Upper lobe of right lung (tissue), 1 donor: Measurements from ENCODE around the gene UNC5B. TPM values are rescaled to one million over a fixed set of nuclear protein-coding genes. Genes with fewer than 3 reads are reported as not detected.

ENCODE experiments used
- ATAC-seq: fragments of 200-7000 bp; cut with Tn5 transposase; one replicate; pipeline ENCODE4 v1.9.1; 2020; ENCODE audit warnings: mild to moderate bottlenecking, moderate library complexity
- DNase-seq: peaks from one replicate; pipeline ENCODE4 v3.0.0-alpha.2; 2020
- H3K27ac ChIP-seq: fragments of 200-600 bp; one replicate; pipeline ENCODE4 v1.8.0; 2022
- H3K27me3 ChIP-seq: fragments of 200-600 bp; one replicate; pipeline ENCODE4 v1.8.0; 2022; ENCODE audit warnings: mild to moderate bottlenecking
- H3K36me3 ChIP-seq: fragments of 200-600 bp; one replicate; pipeline ENCODE4 v1.8.0; 2022
- H3K4me1 ChIP-seq: fragments of 200-600 bp; one replicate; pipeline ENCODE4 v1.8.0; 2022
- H3K4me3 ChIP-seq: fragments of 200-600 bp; one replicate; pipeline ENCODE4 v1.8.0; 2022; ENCODE audit warnings: mild to moderate bottlenecking
- H3K9me3 ChIP-seq: fragments of 200-600 bp; one replicate; pipeline ENCODE4 v1.8.0; 2022
- CTCF ChIP-seq: fragments of 200-600 bp; IDR thresholded peaks from one replicate; pipeline ENCODE4 v1.8.0; 2022; ENCODE audit warnings: antibody characterized with exemption
- intact Hi-C: fragments of 100-400 bp; cut with DNase I; formaldehyde crosslinking; loops from one replicate; pipeline ENCODE4 v1.11.0; 2022
- total RNA-seq: library from RNA; stranded (reverse); fragmentation: NEBNext Ultra II Directional; extraction: Animal tissue kit (Norgen Biotek cat#: 25700); gene quantifications from one replicate; pipeline ENCODE4 v1.2.1, GENCODE V29; 2021
- donor health status: DM: no; HTN: yes; CAD: no; lungs with severe emphysema.

The UNC5B gene
- total RNA-seq, 1 donor from 2014 or later: 16.0 TPM

GRCh38 chr10:71249996-71250395 is 37.6 kb downstream of the UNC5B start:
- intact Hi-C loops: no loop called here
- H3K36me3 ChIP-seq: no peaks in the 10 kb centered on the region
- TF ChIP-seq CTCF: no peak
- H3K27me3 ChIP-seq: no peaks in the 10 kb centered on the region
- H3K27ac ChIP-seq: no peak overlapping the region
- DNase-seq: no peak
- no peak overlapping the region for H3K4me3 ChIP-seq
- H3K4me1 ChIP-seq: peaks cover 24% of the 10 kb centered on the region
- ATAC-seq: no peak
- no peaks in the 10 kb centered on the region for H3K9me3 ChIP-seq

GRCh38 chr10:71250405-71250804 is 38.0 kb downstream of the UNC5B start:
- Histone ChIP-seq H3K27ac (no peak overlapping the region), H3K4me3 (no peak overlapping the region), H3K27me3 (no peaks in the 10 kb centered on the region), H3K9me3 (no peaks in the 10 kb centered on the region), H3K36me3 (no peaks in the 10 kb centered on the region), H3K4me1 (peaks cover 24% of the 10 kb centered on the region)
- intact Hi-C loops: no loop called here
- no peak for ATAC-seq
- no peak for TF ChIP-seq CTCF
- no peak for DNase-seq

- peaks cover 25% of the 10 kb centered on the region for H3K4me1 ChIP-seq
- H3K4me3 ChIP-seq: no peak overlapping the region
- intact Hi-C loops: no loop called here
- H3K36me3 ChIP-seq: no peaks in the 10 kb centered on the region
- no peak overlapping the region for H3K27ac ChIP-seq
- no peak for DNase-seq
- H3K9me3 ChIP-seq: no peaks in the 10 kb centered on the region
- TF ChIP-seq CTCF: no peak
- no peaks in the 10 kb centered on the region for H3K27me3 ChIP-seq
- ATAC-seq: no peak
Observed at GRCh38 chr10:71250842-71251241, 38.5 kb downstream of the UNC5B start.

GRCh38 chr10:71251319-71251718 is 38.9 kb downstream of the UNC5B start:
- peaks cover 26% of the 10 kb centered on the region for H3K4me1 ChIP-seq
- ATAC-seq: no peak
- no peaks in the 10 kb centered on the region for H3K27me3 ChIP-seq
- no peak overlapping the region for H3K27ac ChIP-seq
- no peak for TF ChIP-seq CTCF
- no peaks in the 10 kb centered on the region for H3K36me3 ChIP-seq
- intact Hi-C loops: no loop called here
- no peak overlapping the region for H3K4me3 ChIP-seq
- DNase-seq: no peak
- no peaks in the 10 kb centered on the region for H3K9me3 ChIP-seq

GRCh38 chr10:71252220-71252619 is 39.9 kb downstream of the UNC5B start:
- DNase-seq: no peak
- no peaks in the 10 kb centered on the region for H3K27me3 ChIP-seq
- no peaks in the 10 kb centered on the region for H3K9me3 ChIP-seq
- H3K27ac ChIP-seq: no peak overlapping the region
- H3K4me1 ChIP-seq: peaks cover 20% of the 10 kb centered on the region
- no peaks in the 10 kb centered on the region for H3K36me3 ChIP-seq
- intact Hi-C loops: no loop called here
- ATAC-seq: no peak
- TF ChIP-seq CTCF: no peak
- H3K4me3 ChIP-seq: no peak overlapping the region
